Upper lobe of right lung (tissue), 1 donor: ENCODE results near the gene BCL11A. TPM values are rescaled to one million over a fixed set of nuclear protein-coding genes. Genes with fewer than 3 reads are reported as not detected.
A peak's percentile ranks its signal among the peaks of the same experiment; 100 is the strongest.

ENCODE experiments used
- ATAC-seq: fragments of 200-7000 bp; cut with Tn5 transposase; one replicate; pipeline ENCODE4 v1.9.1; 2020; ENCODE audit warnings: mild to moderate bottlenecking, moderate library complexity
- DNase-seq: peaks from one replicate; pipeline ENCODE4 v3.0.0-alpha.2; 2020
- H3K27ac ChIP-seq: fragments of 200-600 bp; one replicate; pipeline ENCODE4 v1.8.0; 2022
- H3K27me3 ChIP-seq: fragments of 200-600 bp; one replicate; pipeline ENCODE4 v1.8.0; 2022; ENCODE audit warnings: mild to moderate bottlenecking
- H3K36me3 ChIP-seq: fragments of 200-600 bp; one replicate; pipeline ENCODE4 v1.8.0; 2022
- H3K4me1 ChIP-seq: fragments of 200-600 bp; one replicate; pipeline ENCODE4 v1.8.0; 2022
- H3K4me3 ChIP-seq: fragments of 200-600 bp; one replicate; pipeline ENCODE4 v1.8.0; 2022; ENCODE audit warnings: mild to moderate bottlenecking
- H3K9me3 ChIP-seq: fragments of 200-600 bp; one replicate; pipeline ENCODE4 v1.8.0; 2022
- intact Hi-C: fragments of 100-400 bp; cut with DNase I; formaldehyde crosslinking; loops from one replicate; pipeline ENCODE4 v1.11.0; 2022
- total RNA-seq: library from RNA; stranded (reverse); fragmentation: NEBNext Ultra II Directional; extraction: Animal tissue kit (Norgen Biotek cat#: 25700); gene quantifications from one replicate; pipeline ENCODE4 v1.2.1, GENCODE V29; 2021
- TF ChIP-seq, protein P1 (sequence below): fragments of 200-600 bp; IDR thresholded peaks from one replicate; pipeline ENCODE4 v1.8.0; 2022; ENCODE audit warnings: antibody characterized with exemption
- donor health status: DM: no; HTN: yes; CAD: no; lungs with severe emphysema.

BCL11A gene
- total RNA-seq, 1 donor from 2014 or later: 10.3 TPM

DNA sequence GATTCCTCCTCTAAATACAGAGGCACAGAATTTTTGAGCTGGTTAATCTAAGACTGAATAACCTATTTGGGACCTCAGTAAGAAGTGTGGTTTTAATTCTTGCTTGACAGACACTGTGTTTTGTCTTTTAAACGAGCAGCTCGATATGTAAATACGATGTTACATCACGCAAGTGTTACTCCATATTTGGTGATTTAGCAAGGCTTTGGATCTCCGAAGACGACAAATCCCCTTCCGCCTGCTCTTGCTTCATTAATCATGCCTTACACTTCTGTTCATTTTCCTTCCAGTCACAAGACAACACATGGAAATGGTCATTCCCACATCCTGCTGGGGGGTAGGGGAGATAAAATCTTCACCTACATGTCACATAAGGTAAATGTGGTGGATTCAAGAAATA, 9.4 kb downstream of the BCL11A start:
- DNase-seq (no peak), ATAC-seq (peak; percentile 48)
- peaks cover 51% of the 10 kb centered on the region for H3K27me3 ChIP-seq
- intact Hi-C loops: no loop called here
- TF ChIP-seq, protein P1, sequence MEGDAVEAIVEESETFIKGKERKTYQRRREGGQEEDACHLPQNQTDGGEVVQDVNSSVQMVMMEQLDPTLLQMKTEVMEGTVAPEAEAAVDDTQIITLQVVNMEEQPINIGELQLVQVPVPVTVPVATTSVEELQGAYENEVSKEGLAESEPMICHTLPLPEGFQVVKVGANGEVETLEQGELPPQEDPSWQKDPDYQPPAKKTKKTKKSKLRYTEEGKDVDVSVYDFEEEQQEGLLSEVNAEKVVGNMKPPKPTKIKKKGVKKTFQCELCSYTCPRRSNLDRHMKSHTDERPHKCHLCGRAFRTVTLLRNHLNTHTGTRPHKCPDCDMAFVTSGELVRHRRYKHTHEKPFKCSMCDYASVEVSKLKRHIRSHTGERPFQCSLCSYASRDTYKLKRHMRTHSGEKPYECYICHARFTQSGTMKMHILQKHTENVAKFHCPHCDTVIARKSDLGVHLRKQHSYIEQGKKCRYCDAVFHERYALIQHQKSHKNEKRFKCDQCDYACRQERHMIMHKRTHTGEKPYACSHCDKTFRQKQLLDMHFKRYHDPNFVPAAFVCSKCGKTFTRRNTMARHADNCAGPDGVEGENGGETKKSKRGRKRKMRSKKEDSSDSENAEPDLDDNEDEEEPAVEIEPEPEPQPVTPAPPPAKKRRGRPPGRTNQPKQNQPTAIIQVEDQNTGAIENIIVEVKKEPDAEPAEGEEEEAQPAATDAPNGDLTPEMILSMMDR: no peak
- peaks cover 1% of the 10 kb centered on the region for H3K4me1 ChIP-seq
- no peaks in the 10 kb centered on the region for H3K36me3 ChIP-seq
- H3K4me3 ChIP-seq: no peak overlapping the region
- no peak overlapping the region for H3K27ac ChIP-seq
- no peaks in the 10 kb centered on the region for H3K9me3 ChIP-seq

DNA sequence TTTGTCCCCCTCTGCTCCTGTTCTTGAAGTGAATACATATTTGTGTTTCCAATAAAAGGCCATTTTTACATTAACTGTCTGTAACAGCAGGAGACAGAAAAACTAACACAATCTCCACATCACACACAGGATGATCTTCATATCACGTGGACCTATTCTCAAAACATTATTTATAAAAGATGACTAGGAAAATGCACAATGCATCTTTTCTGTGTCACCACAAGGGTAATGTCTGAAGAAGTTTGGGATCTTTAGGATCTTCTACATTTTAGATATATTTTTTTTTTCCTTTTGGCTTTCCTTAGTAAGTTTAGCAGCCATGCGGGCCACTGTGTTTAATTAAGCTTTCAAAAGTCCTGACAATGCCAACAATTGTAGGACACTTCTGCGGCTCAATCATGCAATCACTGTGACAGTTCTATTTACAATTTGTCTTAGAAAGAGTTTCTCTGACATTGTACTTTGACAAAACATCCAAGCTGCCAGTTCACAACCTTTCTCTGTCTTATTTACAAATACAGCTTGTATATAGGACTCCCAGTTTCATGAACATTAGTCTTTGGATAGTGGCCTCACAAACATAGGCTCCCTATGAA, 12.3 kb downstream of the BCL11A start:
- ATAC-seq: no peak
- intact Hi-C loops: no loop called here
- Histone ChIP-seq H3K36me3 (no peaks in the 10 kb centered on the region), H3K27me3 (peaks cover 23% of the 10 kb centered on the region), H3K4me3 (no peak overlapping the region), H3K27ac (no peak overlapping the region), H3K4me1 (no peaks in the 10 kb centered on the region), H3K9me3 (no peaks in the 10 kb centered on the region)
- TF ChIP-seq, protein P1: no peak
- no peak for DNase-seq

DNA sequence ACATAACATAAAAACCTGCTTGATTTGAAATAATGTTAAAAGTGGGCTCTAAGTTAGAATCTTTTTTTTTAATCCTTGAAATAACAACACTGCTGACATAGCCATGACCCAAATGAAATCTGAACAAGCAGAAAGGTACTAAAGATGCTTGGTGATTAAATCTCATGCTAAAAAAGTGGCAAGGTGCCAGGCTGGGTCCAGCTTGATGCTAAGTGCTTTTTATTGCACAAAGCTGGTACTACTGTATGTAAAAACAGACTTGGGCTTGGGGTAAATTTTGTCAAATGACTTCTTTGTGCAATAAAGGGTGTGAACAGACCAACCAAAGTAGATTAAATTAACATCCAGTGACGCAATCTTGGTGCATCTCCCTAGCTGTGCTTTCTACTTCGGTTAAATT, 13.4 kb downstream of the BCL11A start:
- Histone ChIP-seq H3K9me3 (no peaks in the 10 kb centered on the region), H3K27ac (no peak overlapping the region), H3K4me3 (no peak overlapping the region), H3K4me1 (no peaks in the 10 kb centered on the region), H3K27me3 (peaks cover 14% of the 10 kb centered on the region), H3K36me3 (no peaks in the 10 kb centered on the region)
- intact Hi-C loops: no loop called here
- ATAC-seq (no peak), DNase-seq (no peak)
- TF ChIP-seq, protein P1: no peak

DNA sequence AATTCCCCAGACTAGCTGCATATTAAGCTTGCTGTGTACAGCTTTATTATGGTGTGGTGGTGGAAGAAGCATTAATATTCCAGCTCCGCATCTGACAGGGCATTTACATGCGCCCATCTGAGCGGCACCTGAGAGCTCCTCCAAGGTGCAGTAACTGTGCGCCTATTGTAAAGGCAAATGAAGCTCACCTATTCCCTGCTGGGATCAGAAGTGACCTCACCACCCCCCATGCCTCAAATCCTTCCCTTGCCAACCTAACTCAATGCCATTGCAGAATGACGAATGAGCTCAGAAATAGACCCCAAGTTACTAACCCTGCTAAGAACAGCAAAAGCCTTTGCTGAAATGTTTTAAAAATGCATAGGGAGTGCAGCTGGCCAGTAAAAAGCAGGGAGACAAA, 14.3 kb downstream of the BCL11A start:
- intact Hi-C loops: no loop called here
- Histone ChIP-seq H3K4me1 (no peaks in the 10 kb centered on the region), H3K9me3 (no peaks in the 10 kb centered on the region), H3K4me3 (no peak overlapping the region), H3K27me3 (peaks cover 12% of the 10 kb centered on the region), H3K27ac (no peak overlapping the region), H3K36me3 (no peaks in the 10 kb centered on the region)
- DNase-seq (no peak), ATAC-seq (no peak)
- TF ChIP-seq, protein P1: no peak

DNA sequence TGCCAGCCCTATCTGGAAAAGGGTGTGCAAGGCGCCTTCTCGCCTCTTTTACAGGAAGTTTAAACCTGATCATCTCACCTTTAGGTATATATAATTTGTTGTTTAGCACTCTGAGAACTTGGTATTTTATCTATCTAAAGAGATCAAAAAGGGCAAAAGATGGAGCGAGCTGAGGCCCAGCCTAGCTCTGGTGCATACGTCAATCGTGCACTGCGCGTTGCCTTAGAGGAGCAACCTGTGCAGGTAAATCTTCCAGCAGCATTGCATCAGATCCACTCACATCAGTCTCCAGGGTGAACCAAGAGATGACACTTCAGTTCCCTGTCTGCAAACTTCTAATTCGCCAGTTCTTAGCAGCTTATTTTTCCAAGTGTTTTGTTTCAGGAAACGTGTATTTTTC, 15.4 kb downstream of the BCL11A start:
- intact Hi-C loops: no loop called here
- ATAC-seq (peak; percentile 73), DNase-seq (no peak)
- H3K4me1 ChIP-seq: no peaks in the 10 kb centered on the region
- no peaks in the 10 kb centered on the region for H3K36me3 ChIP-seq
- TF ChIP-seq, protein P1: no peak
- peaks cover 7% of the 10 kb centered on the region for H3K27me3 ChIP-seq
- H3K27ac ChIP-seq: no peak overlapping the region
- H3K4me3 ChIP-seq: no peak overlapping the region
- no peaks in the 10 kb centered on the region for H3K9me3 ChIP-seq

DNA sequence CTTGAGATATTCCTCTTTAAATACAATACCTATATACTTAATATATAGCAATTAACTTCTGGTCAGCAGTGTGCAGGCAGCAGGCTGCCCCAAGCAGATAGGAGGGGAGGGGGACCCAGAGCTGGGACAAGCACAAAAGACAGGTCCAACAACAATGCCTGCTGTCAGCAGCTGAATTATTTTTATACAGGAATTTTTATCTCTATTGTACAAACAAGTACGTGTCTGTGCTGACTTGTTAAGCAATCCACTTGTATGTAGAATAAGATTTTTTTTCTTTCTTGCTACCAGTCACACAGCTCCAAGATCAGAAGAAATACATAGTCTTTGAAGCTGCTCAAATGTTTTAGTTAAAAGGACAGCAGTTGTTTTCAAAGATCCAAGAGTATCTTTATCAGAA, 16.7 kb downstream of the BCL11A start:
- Histone ChIP-seq H3K36me3 (no peaks in the 10 kb centered on the region), H3K4me1 (no peaks in the 10 kb centered on the region), H3K4me3 (no peak overlapping the region), H3K27me3 (peaks cover 7% of the 10 kb centered on the region), H3K27ac (no peak overlapping the region), H3K9me3 (no peaks in the 10 kb centered on the region)
- DNase-seq (no peak), ATAC-seq (no peak)
- intact Hi-C loops: no loop called here
- TF ChIP-seq, protein P1: no peak
